NT2/D1 (cell line): Measurements from ENCODE around the gene FNIP1.

ENCODE experiments used
- YY1 ChIP-seq: IDR thresholded peaks from 2 replicates; pipeline ENCODE4 v1.6.1; 2011; ENCODE audit not compliant: insufficient read length, insufficient read depth
- ZNF274 ChIP-seq: IDR thresholded peaks from 2 replicates; pipeline ENCODE4 v1.6.1; 2011; ENCODE audit warnings: mild to moderate bottlenecking, low read depth, low read length

DNA sequence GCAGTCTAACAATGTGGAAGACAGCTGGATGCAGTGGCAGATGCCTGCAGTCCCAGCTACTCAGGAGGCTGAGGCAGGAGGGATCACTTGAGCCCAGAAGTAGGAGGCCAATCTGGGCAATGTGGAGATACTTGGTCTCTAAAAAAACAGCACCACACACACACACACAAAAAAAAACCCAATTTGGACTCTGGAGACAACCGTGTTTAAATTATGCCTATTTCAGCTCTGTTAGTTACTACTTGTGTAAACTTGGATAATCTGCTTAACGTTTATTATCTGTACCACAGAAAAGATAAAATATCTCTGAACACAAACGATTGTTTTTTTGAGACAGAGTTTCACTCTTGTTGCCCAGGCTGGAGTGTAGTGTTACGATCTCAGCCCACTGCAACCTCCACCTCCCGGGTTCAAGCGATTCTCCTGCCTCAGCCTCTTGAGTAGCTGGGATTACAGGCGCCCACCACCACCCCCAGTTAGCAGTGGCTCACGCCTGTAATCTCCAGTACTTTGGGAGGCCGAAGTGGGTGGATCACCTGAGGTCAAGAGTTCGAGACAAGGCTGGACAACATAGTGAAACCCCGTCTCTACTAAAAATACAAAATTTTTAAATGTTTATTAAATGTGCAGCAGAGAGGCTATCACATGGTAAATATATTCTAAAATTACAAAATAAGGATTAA lies 179.5 kb downstream of the FNIP1 start:
- TF ChIP-seq YY1 (no peak), ZNF274 (no peak)
